Mesenchymal stem cell (in vitro differentiated cells and primary cell): ENCODE measurements around the gene ASTN2.

Experiments
- DNase-seq: peaks from one replicate; pipeline ENCODE4 v3.0.0-alpha.2; 2013
- H2AFZ ChIP-seq: one replicate; pipeline ENCODE4 v1.6.1; 2013; ENCODE audit warnings: low read depth, mild to moderate bottlenecking, control low read depth, inconsistent platforms, low read length, moderate library complexity
- H2AK5ac ChIP-seq: 2 replicates; pipeline ENCODE4 v1.6.1; 2013; ENCODE audit warnings: low read length, moderate library complexity, mild to moderate bottlenecking, inconsistent platforms; ENCODE audit not compliant: severe bottlenecking
- H2BK120ac ChIP-seq: one replicate; pipeline ENCODE4 v1.6.1; 2013; ENCODE audit warnings: low read depth, mild to moderate bottlenecking, inconsistent platforms, low read length, moderate library complexity
- H2BK12ac ChIP-seq, 2 experiments: one replicate each; pipeline ENCODE4 v1.6.1; 2013; ENCODE audit warnings: inconsistent platforms in 2 of 2, low read length in 2 of 2, mild to moderate bottlenecking in 2 of 2, moderate library complexity in 2 of 2, control low read depth in 1 of 2
- H2BK15ac ChIP-seq: one replicate; pipeline ENCODE4 v1.6.1; 2013; ENCODE audit warnings: mild to moderate bottlenecking, low read depth, inconsistent platforms; ENCODE audit not compliant: poor library complexity, severe bottlenecking
- H2BK5ac ChIP-seq: 2 replicates; pipeline ENCODE4 v1.6.1; 2013; ENCODE audit warnings: low read depth, mild to moderate bottlenecking, low read length, control low read depth, inconsistent platforms; ENCODE audit not compliant: poor library complexity, severe bottlenecking
- H3K14ac ChIP-seq, 2 experiments: one replicate each; pipeline ENCODE4 v1.6.1; 2013; ENCODE audit warnings: inconsistent platforms in 2 of 2, low read length in 2 of 2, control low read depth in 1 of 2, mild to moderate bottlenecking in 1 of 2, moderate library complexity in 1 of 2
- H3K18ac ChIP-seq, 2 experiments: one replicate each; pipeline ENCODE4 v1.6.1; 2013; ENCODE audit warnings: inconsistent platforms in 2 of 2, low read length in 2 of 2, control low read depth in 1 of 2, low read depth in 1 of 2, mild to moderate bottlenecking in 1 of 2
- H3K23ac ChIP-seq, 2 experiments: one replicate each; pipeline ENCODE4 v1.6.1; 2013; ENCODE audit warnings: inconsistent platforms in 2 of 2, low read length in 2 of 2, mild to moderate bottlenecking in 2 of 2, moderate library complexity in 2 of 2, control low read depth in 1 of 2
- H3K27ac ChIP-seq: 2 replicates; pipeline ENCODE4 v1.5.1; 2013; ENCODE audit warnings: mild to moderate bottlenecking, moderate library complexity, low read length, control low read depth, inconsistent platforms; ENCODE audit not compliant: poor library complexity, severe bottlenecking
- H3K27me3 ChIP-seq, 2 experiments: 2 replicates each; pipeline versions ENCODE4 v1.6.1 to v1.7.0; 2013; ENCODE audit warnings: low read length in 2 of 2, mild to moderate bottlenecking in 2 of 2, moderate library complexity in 2 of 2, control low read depth in 1 of 2, inconsistent platforms in 1 of 2; ENCODE audit not compliant: control insufficient read depth in 1 of 2, insufficient read depth in 1 of 2
- H3K36me3 ChIP-seq, 2 experiments: 2 replicates each; pipeline versions ENCODE4 v1.6.1 to v1.7.0; 2013; ENCODE audit warnings: low read length in 2 of 2, control low read depth in 1 of 2, inconsistent platforms in 1 of 2, low read depth in 1 of 2, mild to moderate bottlenecking in 1 of 2; ENCODE audit not compliant: insufficient read depth in 2 of 2, control insufficient read depth in 1 of 2
- H3K4ac ChIP-seq, 2 experiments: one replicate each; pipeline ENCODE4 v1.6.1; 2013; ENCODE audit warnings: inconsistent platforms in 2 of 2, low read length in 2 of 2, mild to moderate bottlenecking in 2 of 2, moderate library complexity in 2 of 2, control low read depth in 1 of 2, low read depth in 1 of 2
- H3K4me1 ChIP-seq: 2 replicates; pipeline ENCODE4 v1.6.1; 2013; ENCODE audit warnings: low read depth, low read length, control low read depth; ENCODE audit not compliant: control insufficient read depth, insufficient read depth
- H3K4me2 ChIP-seq: 2 replicates; pipeline ENCODE4 v1.6.1; 2013; ENCODE audit warnings: low read length, mild to moderate bottlenecking, inconsistent platforms; ENCODE audit not compliant: poor library complexity, severe bottlenecking
- H3K4me3 ChIP-seq, 2 experiments: 2 replicates each; pipeline versions ENCODE4 v1.5.1 to v1.7.0; 2013; ENCODE audit warnings: low read length in 2 of 2, mild to moderate bottlenecking in 2 of 2, control low read depth in 1 of 2, low read depth in 1 of 2; ENCODE audit not compliant: insufficient read depth in 1 of 2
- H3K79me1 ChIP-seq: replicated peaks from 2 replicates; pipeline ENCODE4 v1.6.1; 2013; ENCODE audit warnings: mild to moderate bottlenecking, control low read depth, low read length, inconsistent platforms; ENCODE audit not compliant: poor library complexity, severe bottlenecking
- H3K9ac ChIP-seq: 2 replicates; pipeline ENCODE4 v1.7.0; 2013; ENCODE audit warnings: mild to moderate bottlenecking, low read length, moderate library complexity
- H3K9me3 ChIP-seq: 2 replicates; pipeline ENCODE4 v1.7.0; 2013; ENCODE audit warnings: mild to moderate bottlenecking, low read length; ENCODE audit not compliant: control insufficient read depth
- H4K8ac ChIP-seq: one replicate; pipeline ENCODE4 v1.6.1; 2013; ENCODE audit warnings: inconsistent platforms, mild to moderate bottlenecking, low read length, moderate library complexity
- H4K91ac ChIP-seq: one replicate; pipeline ENCODE4 v1.6.1; 2013; ENCODE audit warnings: mild to moderate bottlenecking, low read length, inconsistent platforms
- WGBS: methylation state at CpG from one replicate; pipeline ENCODE4 v1.1.7; 2013; ENCODE audit warnings: mixed read lengths; 5-methylcytosine and 5-hydroxymethylcytosine counted together

Gene ASTN2

GRCh38 chr9:116800885-116801284 lies 614.0 kb downstream of the ASTN2 start:
- H2AK5ac ChIP-seq: no peak overlapping the region
- WGBS: 3% methylated on average over 1 of the region's 1 CpG
- H3K18ac ChIP-seq: no peak overlapping the region
- no peak overlapping the region for H3K4me2 ChIP-seq
- no peak overlapping the region for H3K14ac ChIP-seq
- no peak overlapping the region for H2BK12ac ChIP-seq
- peaks cover 0 to 3% of the 10 kb centered on the region in 2 experiments for H3K27me3 ChIP-seq
- H3K4ac ChIP-seq: no peak overlapping the region
- no peak overlapping the region for H4K8ac ChIP-seq
- no peak overlapping the region for H3K23ac ChIP-seq
- H3K79me1 ChIP-seq: no peaks in the 10 kb centered on the region
- no peak overlapping the region for H2BK15ac ChIP-seq
- no peak overlapping the region for H3K4me3 ChIP-seq
- no peak overlapping the region for H3K27ac ChIP-seq
- no peak for DNase-seq
- peaks cover 0 to 2% of the 10 kb centered on the region in 2 experiments for H3K36me3 ChIP-seq
- H2BK120ac ChIP-seq: no peak overlapping the region
- no peak overlapping the region for H2AFZ ChIP-seq
- H3K4me1 ChIP-seq: no peaks in the 10 kb centered on the region
- H2BK5ac ChIP-seq: no peak overlapping the region
- no peaks in the 10 kb centered on the region for H3K9me3 ChIP-seq
- H3K9ac ChIP-seq: no peak overlapping the region
- H4K91ac ChIP-seq: no peak overlapping the region

- H3K36me3 ChIP-seq: peaks cover 0 to 2% of the 10 kb centered on the region in 2 experiments
- H3K79me1 ChIP-seq: no peaks in the 10 kb centered on the region
- H2BK15ac ChIP-seq: no peak overlapping the region
- no peak overlapping the region for H2BK120ac ChIP-seq
- H3K9ac ChIP-seq: no peak overlapping the region
- 85% methylated on average over 4 of the region's 4 CpGs for WGBS
- no peak overlapping the region for H3K14ac ChIP-seq
- H3K4ac ChIP-seq: no peak overlapping the region
- no peaks in the 10 kb centered on the region for H3K4me1 ChIP-seq
- H3K27me3 ChIP-seq: peaks cover 0 to 3% of the 10 kb centered on the region in 2 experiments
- no peak overlapping the region for H2BK5ac ChIP-seq
- no peak overlapping the region for H2AFZ ChIP-seq
- H3K4me3 ChIP-seq: no peak overlapping the region
- no peak overlapping the region for H4K8ac ChIP-seq
- no peak for DNase-seq
- no peaks in the 10 kb centered on the region for H3K9me3 ChIP-seq
- H2BK12ac ChIP-seq: no peak overlapping the region
- no peak overlapping the region for H4K91ac ChIP-seq
- H2AK5ac ChIP-seq: no peak overlapping the region
- H3K18ac ChIP-seq: no peak overlapping the region
- no peak overlapping the region for H3K23ac ChIP-seq
- H3K27ac ChIP-seq: no peak overlapping the region
- no peak overlapping the region for H3K4me2 ChIP-seq
Observed at GRCh38 chr9:116800074-116800473, 614.8 kb downstream of the ASTN2 start.

- 92% methylated on average over 2 of the region's 2 CpGs for WGBS
Observed at GRCh38 chr9:116798521-116798920, 616.3 kb downstream of the ASTN2 start.

GRCh38 chr9:116797276-116797675 lies 617.6 kb downstream of the ASTN2 start:
- Histone ChIP-seq H4K91ac (no peak overlapping the region), H4K8ac (no peak overlapping the region), H3K9me3 (no peaks in the 10 kb centered on the region), H3K27me3 (peaks cover 0 to 3% of the 10 kb centered on the region in 2 experiments), H3K79me1 (no peaks in the 10 kb centered on the region), H2AFZ (no peak overlapping the region), H3K9ac (no peak overlapping the region), H3K4me1 (peaks cover under 1% of the 10 kb centered on the region), H3K4me2 (no peak overlapping the region), H3K4me3 (no peak overlapping the region), H2AK5ac (no peak overlapping the region), H3K14ac (no peak overlapping the region), H3K27ac (no peak overlapping the region), H2BK5ac (no peak overlapping the region), H3K36me3 (peaks cover 0 to 2% of the 10 kb centered on the region in 2 experiments), H3K4ac (no peak overlapping the region), H2BK120ac (no peak overlapping the region), H3K18ac (no peak overlapping the region), H3K23ac (no peak overlapping the region), H2BK15ac (no peak overlapping the region), H2BK12ac (no peak overlapping the region)
- DNase-seq: no peak

More at GRCh38 chr9:116798521-116798920, 616.3 kb downstream of the ASTN2 start:
- no peak for DNase-seq
- no peak overlapping the region for H2BK12ac ChIP-seq
- H2AFZ ChIP-seq: no peak overlapping the region
- H3K18ac ChIP-seq: no peak overlapping the region
- no peak overlapping the region for H3K14ac ChIP-seq
- H3K23ac ChIP-seq: no peak overlapping the region
- no peak overlapping the region for H3K9ac ChIP-seq
- no peak overlapping the region for H3K4ac ChIP-seq
- no peak overlapping the region for H2AK5ac ChIP-seq
- H3K79me1 ChIP-seq: no peaks in the 10 kb centered on the region
- H4K91ac ChIP-seq: no peak overlapping the region
- no peaks in the 10 kb centered on the region for H3K4me1 ChIP-seq
- H2BK5ac ChIP-seq: no peak overlapping the region
- H3K4me2 ChIP-seq: no peak overlapping the region
- no peak overlapping the region for H2BK120ac ChIP-seq
- peaks cover 0 to 2% of the 10 kb centered on the region in 2 experiments for H3K36me3 ChIP-seq
- H3K9me3 ChIP-seq: no peaks in the 10 kb centered on the region
- no peak overlapping the region for H4K8ac ChIP-seq
- H2BK15ac ChIP-seq: no peak overlapping the region
- H3K27me3 ChIP-seq: peaks cover 0 to 3% of the 10 kb centered on the region in 2 experiments
- no peak overlapping the region for H3K4me3 ChIP-seq
- H3K27ac ChIP-seq: no peak overlapping the region
